22Rv1 (cell line): Measurements from ENCODE around the gene ROM1.
"Not testable (repeated sequence)": the region's sequence is repeated elsewhere in the genome, so short reads cannot be mapped to it uniquely, and the experiment has no call there.

Experiments used
- H3K27ac ChIP-seq: fragments of 450-650 bp; 2 replicates; pipeline ENCODE4 v1.5.1; 2017
- CTCF ChIP-seq: fragments of 450-650 bp; IDR thresholded peaks from 2 replicates; pipeline ENCODE4 v1.5.1; 2017; ENCODE audit warnings: mild to moderate bottlenecking
- ZFX ChIP-seq: fragments of 450-650 bp; IDR thresholded peaks from 2 replicates; pipeline ENCODE4 v1.6.1; 2017; ENCODE audit warnings: antibody characterized with exemption, borderline replicate concordance

Gene ROM1

GRCh38 chr11:62614275-62614674, 1.2 kb downstream of the ROM1 start:
- TF ChIP-seq CTCF (no peak), ZFX (no peak)
- H3K27ac ChIP-seq: peak overlapping the region; percentile 81

- TF ChIP-seq ZFX (no peak), CTCF (no peak)
- peak overlapping the region; percentile 81 for H3K27ac ChIP-seq
Observed at GRCh38 chr11:62615521-62615920, 2.5 kb downstream of the ROM1 start.

GRCh38 chr11:62616957-62617356, 3.9 kb downstream of the ROM1 start:
- not testable (repeated sequence) for H3K27ac ChIP-seq

GRCh38 chr11:62621027-62621566, 8.0 kb downstream of the ROM1 start:
- H3K27ac ChIP-seq: peak overlapping the region; percentile 89
- TF ChIP-seq ZFX: no peak
- no peak for TF ChIP-seq CTCF

- peak within 1 kb of the TSS; percentile 89 for H3K27ac ChIP-seq
- TF ChIP-seq ZFX: no peak
- TF ChIP-seq CTCF: no peak
Observed at GRCh38 chr11:62621567-62622470, 8.8 kb downstream of the ROM1 start, which contains the start of gene B3GAT3. B3GAT3 (minus strand) TSS chr11:62621986; CDS start chr11:62621947, 39 bp downstream.

GRCh38 chr11:62622476-62623089, 9.5 kb downstream of the ROM1 start:
- no peak for TF ChIP-seq ZFX
- TF ChIP-seq CTCF: no peak
- H3K27ac ChIP-seq: peak overlapping the region; percentile 89

- H3K27ac ChIP-seq: no peak overlapping the region
- TF ChIP-seq ZFX (no peak), CTCF (no peak)
Observed at GRCh38 chr11:62627713-62628112, 14.7 kb downstream of the ROM1 start.
